WTC11 (cell line): ENCODE data around the gene OVOL2. TPM values are rescaled to one million over a fixed set of nuclear protein-coding genes. Genes with fewer than 3 reads are reported as not detected.

Source experiments
- ATAC-seq: fragments of 200-7000 bp; cut with Tn5 transposase; 2 replicates; pipeline ENCODE4 v1.10.0; 2021; ENCODE audit warnings: mild to moderate bottlenecking, moderate library complexity
- CTCF ChIA-PET: fragments of 300-600 bp; sonication (Branson Sonifier 250); formaldehyde crosslinking; loops from one replicate; lab custom pipeline; 2021; ENCODE audit warnings: antibody characterized with exemption; lab: Charles Lee
- POLR2A ChIA-PET: fragments of 350-600 bp; sonication (Branson Sonifier 250); formaldehyde crosslinking; loops from one replicate; lab custom pipeline; 2021; ENCODE audit warnings: antibody characterized with exemption; lab: Charles Lee
- DNase-seq: peaks from one replicate; pipeline ENCODE4 v3.0.0; 2021; ENCODE audit warnings: low spot score
- H3K27ac Mint-ChIP-seq: 2 replicates; pipeline ENCODE4 v1.8.0; 2021; ENCODE audit warnings: mixed read lengths
- H3K27me3 Mint-ChIP-seq: 2 replicates; pipeline ENCODE4 v1.8.0; 2021; ENCODE audit warnings: low read depth, mild to moderate bottlenecking, moderate library complexity, mixed read lengths
- H3K36me3 Mint-ChIP-seq: 2 replicates; pipeline ENCODE4 v1.8.0; 2021; ENCODE audit warnings: mixed read lengths
- H3K4me1 Mint-ChIP-seq: 2 replicates; pipeline ENCODE4 v1.8.0; 2022; ENCODE audit warnings: mixed read lengths
- H3K4me3 Mint-ChIP-seq: 2 replicates; pipeline ENCODE4 v1.8.0; 2021; ENCODE audit warnings: mild to moderate bottlenecking, moderate library complexity, mixed read lengths
- H3K9me3 Mint-ChIP-seq: 2 replicates; pipeline ENCODE4 v1.8.0; 2021; ENCODE audit warnings: mixed read lengths
- ATF1 ChIP-seq: sonication (generic); formaldehyde crosslinking; IDR thresholded peaks from 2 replicates; pipeline ENCODE4 v1.8.1; 2023; ENCODE audit warnings: mild to moderate bottlenecking, moderate library complexity, missing genetic modification reagents
- CTCF ChIP-seq: fragments of 200-600 bp; IDR thresholded peaks from 2 replicates; pipeline ENCODE4 v1.8.0; 2022; ENCODE audit warnings: antibody characterized with exemption
- FOXP1 ChIP-seq: sonication (generic); formaldehyde crosslinking; IDR thresholded peaks from 2 replicates; pipeline ENCODE4 v1.8.0; 2022; ENCODE audit warnings: missing genetic modification reagents, mild to moderate bottlenecking, moderate library complexity, borderline replicate concordance
- FOXP4 ChIP-seq: sonication (generic); formaldehyde crosslinking; IDR thresholded peaks from 2 replicates; pipeline ENCODE4 v1.8.0; 2022; ENCODE audit warnings: mild to moderate bottlenecking, missing genetic modification reagents
- GTF2I ChIP-seq: fragments of 250-450 bp; sonication (Bioruptor Pico); conservative IDR thresholded peaks from 2 replicates; pipeline ENCODE4 v1.4.0; 2021; ENCODE audit warnings: mild to moderate bottlenecking
- JUN ChIP-seq: sonication (generic); formaldehyde crosslinking; IDR thresholded peaks from 2 replicates; pipeline ENCODE4 v1.8.0; 2023; ENCODE audit warnings: mild to moderate bottlenecking, missing genetic modification reagents
- NR1H2 ChIP-seq: sonication (generic); formaldehyde crosslinking; IDR thresholded peaks from 2 replicates; pipeline ENCODE4 v1.9.0; 2021; ENCODE audit warnings: mild to moderate bottlenecking, moderate library complexity, missing genetic modification reagents
- NR3C1 ChIP-seq: sonication (generic); formaldehyde crosslinking; conservative IDR thresholded peaks from 2 replicates; pipeline ENCODE4 v1.8.1; 2023; ENCODE audit warnings: low read depth, mild to moderate bottlenecking, missing genetic modification reagents
- PRDM15 ChIP-seq: sonication (generic); formaldehyde crosslinking; IDR thresholded peaks from 2 replicates; pipeline ENCODE4 v1.8.0; 2022; ENCODE audit warnings: missing genetic modification reagents
- PRRX2 ChIP-seq: fragments of 250-450 bp; sonication (Bioruptor Pico); IDR thresholded peaks from 2 replicates; pipeline ENCODE4 v1.8.0; 2021; ENCODE audit warnings: mild to moderate bottlenecking
- RELA ChIP-seq: sonication (generic); formaldehyde crosslinking; IDR thresholded peaks from 2 replicates; pipeline ENCODE4 v1.8.1; 2022; ENCODE audit warnings: missing genetic modification reagents, mild to moderate bottlenecking, borderline replicate concordance
- RORB ChIP-seq: fragments of 250-450 bp; sonication (Bioruptor Pico); IDR thresholded peaks from 2 replicates; pipeline ENCODE4 v1.9.0; 2021; ENCODE audit warnings: mild to moderate bottlenecking
- SOX15 ChIP-seq: fragments of 250-450 bp; sonication (Bioruptor Pico); IDR thresholded peaks from 2 replicates; pipeline ENCODE4 v1.9.0; 2021; ENCODE audit warnings: mild to moderate bottlenecking
- ZMAT4 ChIP-seq: fragments of 250-450 bp; sonication (Bioruptor Pico); IDR thresholded peaks from 2 replicates; pipeline ENCODE4 v1.9.0; 2021; ENCODE audit warnings: mild to moderate bottlenecking
- ZNF138 ChIP-seq: sonication (generic); formaldehyde crosslinking; conservative IDR thresholded peaks from 2 replicates; pipeline ENCODE4 v1.8.1; 2022; ENCODE audit warnings: mild to moderate bottlenecking, moderate library complexity, missing genetic modification reagents
- ZNF281 ChIP-seq: sonication (generic); formaldehyde crosslinking; IDR thresholded peaks from 2 replicates; pipeline ENCODE4 v1.8.0; 2023; ENCODE audit warnings: mild to moderate bottlenecking, missing genetic modification reagents
- ZNF532 ChIP-seq: fragments of 250-450 bp; sonication (Bioruptor Pico); IDR thresholded peaks from 2 replicates; pipeline ENCODE4 v1.9.0; 2021; ENCODE audit warnings: mild to moderate bottlenecking, borderline replicate concordance
- total RNA-seq: library from RNA; stranded (reverse); gene quantifications from 3 replicates; pipeline ENCODE4 v1.2.3, GENCODE V29; 2021

Gene OVOL2
- total RNA-seq, 1 experiment from 2014 or later = 9.8 TPM

GRCh38 chr20:18024606-18025127 is 33.0 kb downstream of the OVOL2 start:
- H3K36me3 Mint-ChIP-seq = peaks cover 14% of the 10 kb centered on the region
- TF ChIP-seq JUN (CRISPR knock-in tag) (no peak), CTCF (no peak), ATF1 (CRISPR knock-in tag) (no peak), PRDM15 (CRISPR knock-in tag) (no peak), SOX15 (CRISPR knock-in tag) (no peak), ZNF532 (CRISPR knock-in tag) (no peak), FOXP1 (CRISPR knock-in tag) (no peak), RELA (CRISPR knock-in tag) (no peak), ZNF138 (CRISPR knock-in tag) (no peak), RORB (CRISPR knock-in tag) (no peak), NR1H2 (CRISPR knock-in tag) (no peak), ZNF281 (CRISPR knock-in tag) (no peak), PRRX2 (CRISPR knock-in tag) (no peak), FOXP4 (CRISPR knock-in tag) (no peak), GTF2I (CRISPR knock-in tag) (no peak), NR3C1 (CRISPR knock-in tag) (no peak), ZMAT4 (CRISPR knock-in tag) (no peak)
- TF ChIP-seq, all 79 proteins: peak for 0
- no peak overlapping the region for H3K4me3 Mint-ChIP-seq
- no peaks in the 10 kb centered on the region for H3K27me3 Mint-ChIP-seq
- ATAC-seq (no peak), DNase-seq (no peak)
- CTCF ChIA-PET = no interaction called here
- no peak overlapping the region for H3K27ac Mint-ChIP-seq
- no peaks in the 10 kb centered on the region for H3K4me1 Mint-ChIP-seq
- H3K9me3 Mint-ChIP-seq = no peaks in the 10 kb centered on the region
- POLR2A ChIA-PET = interaction anchor here (0.5 kb wide), 1 partner anchor 32 kb away, joined by 3 read pairs; no protein-coding TSS in a partner anchor
